ENCODE results near the gene PMVK. TPM values are rescaled to one million over a fixed set of nuclear protein-coding genes. Genes with fewer than 3 reads are reported as not detected.

PMVK gene
- total RNA-seq, 1 donor: 6.2 TPM

DNA sequence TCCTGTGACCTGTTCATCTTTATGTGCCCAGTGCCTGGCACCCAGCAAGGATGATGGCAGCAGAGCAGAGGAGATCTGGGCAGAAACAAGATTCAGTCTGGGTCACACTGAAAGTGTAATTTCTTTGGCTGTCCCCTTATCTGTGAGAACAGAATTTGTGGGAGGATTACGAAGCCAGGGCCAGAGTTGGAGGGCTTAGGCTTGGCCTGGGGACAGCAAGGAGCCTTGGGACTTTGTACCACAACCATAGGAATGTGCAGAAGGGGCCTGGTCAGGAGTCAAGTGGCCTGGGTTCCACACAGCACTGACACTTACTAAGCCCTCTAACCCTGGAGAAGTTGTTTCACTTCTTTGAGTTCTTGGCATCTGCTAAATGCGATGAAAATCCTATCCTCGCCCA, 12.8 kb downstream of the PMVK start:
- no peak for TF ChIP-seq CTCF (IDR thresholded peaks at IDR 0.05; ENCODE audit: extremely low read depth, low read depth, low read length)

GRCh38 chr1:154913273-154913672, 23.2 kb downstream of the PMVK start:
- Histone ChIP-seq H3K4me1 (ENCODE audit: insufficient read depth, low read length) (no peaks in the 10 kb centered on the region), H3K4me2 (ENCODE audit: insufficient read depth, low read length) (no peak overlapping the region), H3K4me3 (ENCODE audit: insufficient read depth, low read length) (no peak overlapping the region), H3K36me3 (ENCODE audit: insufficient read depth, low read length) (no peaks in the 10 kb centered on the region), H2AFZ (ENCODE audit: low read length) (no peak overlapping the region), H3K79me2 (ENCODE audit: insufficient read depth, low read length) (no peaks in the 10 kb centered on the region), H3K27ac (ENCODE audit: low read depth, low read length) (no peak overlapping the region), H3K9me3 (ENCODE audit: low read depth, low read length) (no peaks in the 10 kb centered on the region), H4K20me1 (ENCODE audit: insufficient read depth, low read length) (no peaks in the 10 kb centered on the region), H3K27me3 (ENCODE audit: insufficient read depth, low read length) (no peaks in the 10 kb centered on the region)
- no peak for TF ChIP-seq CTCF (IDR thresholded peaks at IDR 0.05; ENCODE audit: extremely low read depth, low read depth, low read length)
- DNase-seq (ENCODE audit: insufficient read length, low spot score, missing footprints): peak; percentile 58

More for the DNA sequence above, 12.8 kb downstream of the PMVK start:
- Histone ChIP-seq H3K27me3 (ENCODE audit: insufficient read depth, low read length) (no peaks in the 10 kb centered on the region), H4K20me1 (ENCODE audit: insufficient read depth, low read length) (no peaks in the 10 kb centered on the region), H3K36me3 (ENCODE audit: insufficient read depth, low read length) (peaks cover 27% of the 10 kb centered on the region), H3K27ac (ENCODE audit: low read depth, low read length) (no peak overlapping the region), H3K79me2 (ENCODE audit: insufficient read depth, low read length) (no peaks in the 10 kb centered on the region), H3K4me1 (ENCODE audit: insufficient read depth, low read length) (no peaks in the 10 kb centered on the region), H3K4me3 (ENCODE audit: insufficient read depth, low read length) (no peak overlapping the region), H3K9me3 (ENCODE audit: low read depth, low read length) (no peaks in the 10 kb centered on the region), H2AFZ (ENCODE audit: low read length) (no peak overlapping the region), H3K4me2 (ENCODE audit: insufficient read depth, low read length) (no peak overlapping the region)
- no peak for DNase-seq (ENCODE audit: insufficient read length, low spot score, missing footprints)

- no peak overlapping the region for H3K4me2 ChIP-seq (ENCODE audit: insufficient read depth, low read length)
- H3K79me2 ChIP-seq (ENCODE audit: insufficient read depth, low read length): no peaks in the 10 kb centered on the region
- H3K27me3 ChIP-seq (ENCODE audit: insufficient read depth, low read length): no peaks in the 10 kb centered on the region
- TF ChIP-seq CTCF (IDR thresholded peaks at IDR 0.05; ENCODE audit: extremely low read depth, low read depth, low read length): no peak
- no peaks in the 10 kb centered on the region for H3K36me3 ChIP-seq (ENCODE audit: insufficient read depth, low read length)
- no peaks in the 10 kb centered on the region for H4K20me1 ChIP-seq (ENCODE audit: insufficient read depth, low read length)
- DNase-seq (ENCODE audit: insufficient read length, low spot score, missing footprints): peak; percentile 69
- no peaks in the 10 kb centered on the region for H3K4me1 ChIP-seq (ENCODE audit: insufficient read depth, low read length)
- H3K27ac ChIP-seq (ENCODE audit: low read depth, low read length): no peak overlapping the region
- H3K9me3 ChIP-seq (ENCODE audit: low read depth, low read length): no peaks in the 10 kb centered on the region
- H2AFZ ChIP-seq (ENCODE audit: low read length): no peak overlapping the region
- H3K4me3 ChIP-seq (ENCODE audit: insufficient read depth, low read length): no peak overlapping the region
Observed at GRCh38 chr1:154912755-154913154, 23.8 kb downstream of the PMVK start.

GRCh38 chr1:154911691-154912550, 24.6 kb downstream of the PMVK start:
- Histone ChIP-seq H2AFZ (ENCODE audit: low read length) (no peak overlapping the region), H4K20me1 (ENCODE audit: insufficient read depth, low read length) (no peaks in the 10 kb centered on the region), H3K36me3 (ENCODE audit: insufficient read depth, low read length) (no peaks in the 10 kb centered on the region), H3K4me3 (ENCODE audit: insufficient read depth, low read length) (no peak overlapping the region), H3K27me3 (ENCODE audit: insufficient read depth, low read length) (no peaks in the 10 kb centered on the region), H3K4me2 (ENCODE audit: insufficient read depth, low read length) (no peak overlapping the region), H3K79me2 (ENCODE audit: insufficient read depth, low read length) (no peaks in the 10 kb centered on the region), H3K9me3 (ENCODE audit: low read depth, low read length) (no peaks in the 10 kb centered on the region), H3K4me1 (ENCODE audit: insufficient read depth, low read length) (no peaks in the 10 kb centered on the region), H3K27ac (ENCODE audit: low read depth, low read length) (no peak overlapping the region)
- no peak for TF ChIP-seq CTCF (IDR thresholded peaks at IDR 0.05; ENCODE audit: extremely low read depth, low read depth, low read length)
- no peak for DNase-seq (ENCODE audit: insufficient read length, low spot score, missing footprints)
